SK-N-SH treated with all-trans-retinoic acid at 6 μM for 48 hours (cell line): ENCODE results near the gene SRBD1.

ENCODE experiments used
- BACH2 ChIP-seq: fragments of 250-450 bp; sonication (Bioruptor Pico); IDR thresholded peaks from 2 replicates; pipeline ENCODE4 v1.9.0; 2021; ENCODE audit warnings: mild to moderate bottlenecking, borderline replicate concordance
- OSR1 ChIP-seq: fragments of 250-450 bp; sonication (Bioruptor Pico); IDR thresholded peaks from 2 replicates; pipeline ENCODE4 v1.8.0; 2022; ENCODE audit warnings: moderate library complexity, mild to moderate bottlenecking, inconsistent platforms
- SNAI2 ChIP-seq: fragments of 250-450 bp; sonication (Bioruptor Pico); IDR thresholded peaks from 2 replicates; pipeline ENCODE4 v1.5.0; 2020; ENCODE audit warnings: mild to moderate bottlenecking, moderate library complexity
- ZFP30 ChIP-seq: fragments of 450-650 bp; formaldehyde crosslinking; IDR thresholded peaks from 2 replicates; pipeline ENCODE4 v1.5.0; 2022; ENCODE audit warnings: mild to moderate bottlenecking, moderate library complexity
- ZNF565 ChIP-seq: fragments of 450-650 bp; formaldehyde crosslinking; conservative IDR thresholded peaks from 2 replicates; pipeline ENCODE4 v1.5.0; 2020; ENCODE audit warnings: low read depth, mild to moderate bottlenecking, moderate library complexity
- ZNF70 ChIP-seq: fragments of 450-650 bp; formaldehyde crosslinking; IDR thresholded peaks from 2 replicates; pipeline ENCODE4 v1.5.0; 2020; ENCODE audit warnings: mild to moderate bottlenecking, moderate library complexity
- TF ChIP-seq, protein P1 (sequence below): fragments of 250-450 bp; sonication (Bioruptor Pico); IDR thresholded peaks from 2 replicates; pipeline ENCODE4 v1.8.0; 2020; ENCODE audit warnings: mild to moderate bottlenecking, moderate library complexity, borderline replicate concordance
- TF ChIP-seq, protein P2 (sequence below): fragments of 250-450 bp; sonication (Bioruptor Pico); IDR thresholded peaks from 2 replicates; pipeline ENCODE4 v1.5.1; 2021; ENCODE audit warnings: mild to moderate bottlenecking, moderate library complexity

DNA sequence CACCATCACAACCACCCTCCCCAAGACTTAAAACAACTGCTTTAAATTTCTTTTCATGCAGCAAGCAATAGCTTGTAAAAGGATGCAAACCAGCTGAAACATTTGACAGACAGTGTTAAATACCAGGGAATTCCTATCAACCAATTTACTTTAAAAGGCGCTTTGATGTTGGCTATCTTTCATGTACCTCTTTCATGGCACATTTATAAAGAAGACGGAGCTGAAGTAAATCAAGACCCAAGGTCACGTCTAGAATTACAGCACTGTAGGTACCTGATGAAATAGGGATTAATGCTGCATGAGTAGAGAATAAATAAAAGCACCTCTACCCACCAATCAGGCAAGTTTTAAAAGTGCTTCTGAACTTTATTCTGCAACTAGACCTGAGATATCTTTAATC, 78.9 kb downstream of the SRBD1 start:
- TF ChIP-seq, protein P1, sequence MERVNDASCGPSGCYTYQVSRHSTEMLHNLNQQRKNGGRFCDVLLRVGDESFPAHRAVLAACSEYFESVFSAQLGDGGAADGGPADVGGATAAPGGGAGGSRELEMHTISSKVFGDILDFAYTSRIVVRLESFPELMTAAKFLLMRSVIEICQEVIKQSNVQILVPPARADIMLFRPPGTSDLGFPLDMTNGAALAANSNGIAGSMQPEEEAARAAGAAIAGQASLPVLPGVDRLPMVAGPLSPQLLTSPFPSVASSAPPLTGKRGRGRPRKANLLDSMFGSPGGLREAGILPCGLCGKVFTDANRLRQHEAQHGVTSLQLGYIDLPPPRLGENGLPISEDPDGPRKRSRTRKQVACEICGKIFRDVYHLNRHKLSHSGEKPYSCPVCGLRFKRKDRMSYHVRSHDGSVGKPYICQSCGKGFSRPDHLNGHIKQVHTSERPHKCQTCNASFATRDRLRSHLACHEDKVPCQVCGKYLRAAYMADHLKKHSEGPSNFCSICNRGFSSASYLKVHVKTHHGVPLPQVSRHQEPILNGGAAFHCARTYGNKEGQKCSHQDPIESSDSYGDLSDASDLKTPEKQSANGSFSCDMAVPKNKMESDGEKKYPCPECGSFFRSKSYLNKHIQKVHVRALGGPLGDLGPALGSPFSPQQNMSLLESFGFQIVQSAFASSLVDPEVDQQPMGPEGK = no peak
- TF ChIP-seq BACH2 (CRISPR knock-in tag) (no peak), ZFP30 (no peak), OSR1 (no peak), SNAI2 (CRISPR knock-in tag) (no peak), ZNF565 (CRISPR knock-in tag) (no peak), ZNF70 (CRISPR knock-in tag) (no peak)
- TF ChIP-seq, protein P2, sequence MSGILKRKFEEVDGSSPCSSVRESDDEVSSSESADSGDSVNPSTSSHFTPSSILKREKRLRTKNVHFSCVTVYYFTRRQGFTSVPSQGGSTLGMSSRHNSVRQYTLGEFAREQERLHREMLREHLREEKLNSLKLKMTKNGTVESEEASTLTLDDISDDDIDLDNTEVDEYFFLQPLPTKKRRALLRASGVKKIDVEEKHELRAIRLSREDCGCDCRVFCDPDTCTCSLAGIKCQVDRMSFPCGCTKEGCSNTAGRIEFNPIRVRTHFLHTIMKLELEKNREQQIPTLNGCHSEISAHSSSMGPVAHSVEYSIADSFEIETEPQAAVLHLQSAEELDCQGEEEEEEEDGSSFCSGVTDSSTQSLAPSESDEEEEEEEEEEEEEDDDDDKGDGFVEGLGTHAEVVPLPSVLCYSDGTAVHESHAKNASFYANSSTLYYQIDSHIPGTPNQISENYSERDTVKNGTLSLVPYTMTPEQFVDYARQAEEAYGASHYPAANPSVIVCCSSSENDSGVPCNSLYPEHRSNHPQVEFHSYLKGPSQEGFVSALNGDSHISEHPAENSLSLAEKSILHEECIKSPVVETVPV = no peak
